HG03108 (cell line): Measurements from ENCODE around the gene EFEMP2.
"Not testable (repeated sequence)": the region's sequence is repeated elsewhere in the genome, so short reads cannot be mapped to it uniquely, and the experiment has no call there.

Experiments used
- ATAC-seq: cut with Tn5 transposase; IDR thresholded peaks from one replicate; pipeline ENCODE4 v1.9.1; 2021; ENCODE audit warnings: moderate library complexity; ENCODE audit not compliant: unreplicated experiment

EFEMP2 gene

GRCh38 chr11:65855927-65856363 lies 16.7 kb downstream of the EFEMP2 start:
- ATAC-seq, result no peak

GRCh38 chr11:65854852-65855837 lies 17.5 kb downstream of the EFEMP2 start:
- no peak for ATAC-seq

- ATAC-seq, result no peak
Observed at GRCh38 chr11:65854161-65854592, 18.4 kb downstream of the EFEMP2 start.

- no peak for ATAC-seq
Observed at GRCh38 chr11:65853246-65853979, 19.2 kb downstream of the EFEMP2 start.

- no peak for ATAC-seq
Observed at GRCh38 chr11:65852508-65853245, 19.9 kb downstream of the EFEMP2 start.

- no peak for ATAC-seq
Observed at GRCh38 chr11:65851811-65852507, 20.6 kb downstream of the EFEMP2 start.

- no peak for ATAC-seq
Observed at GRCh38 chr11:65851083-65851579, 21.5 kb downstream of the EFEMP2 start.

- no peak for ATAC-seq
Observed at GRCh38 chr11:65850217-65851082, 22.1 kb downstream of the EFEMP2 start.

- no peak for ATAC-seq
Observed at GRCh38 chr11:65849771-65850216, 22.8 kb downstream of the EFEMP2 start.

GRCh38 chr11:65849366-65849765 lies 23.2 kb downstream of the EFEMP2 start:
- no peak for ATAC-seq

- not testable (repeated sequence) for ATAC-seq
Observed at GRCh38 chr11:65848693-65849092, 23.9 kb downstream of the EFEMP2 start.

GRCh38 chr11:65847746-65848145 lies 24.9 kb downstream of the EFEMP2 start:
- ATAC-seq, result no peak

- no peak for ATAC-seq
Observed at GRCh38 chr11:65844231-65844872, 28.2 kb downstream of the EFEMP2 start.

GRCh38 chr11:65843811-65844210 lies 28.8 kb downstream of the EFEMP2 start:
- no peak for ATAC-seq

GRCh38 chr11:65842144-65842543 lies 30.5 kb downstream of the EFEMP2 start:
- ATAC-seq, result no peak

GRCh38 chr11:65834202-65834601 lies 38.4 kb downstream of the EFEMP2 start:
- no peak for ATAC-seq

GRCh38 chr11:65833297-65834030 lies 39.1 kb downstream of the EFEMP2 start, which contains the start of gene SNX32:
SNX32 (plus strand) TSS chr11:65833963; CDS start chr11:65834066, 103 bp downstream.
- peak; percentile 92 for ATAC-seq

- not testable (repeated sequence) for ATAC-seq
Observed at GRCh38 chr11:65832231-65832630, 40.4 kb downstream of the EFEMP2 start.
